ENCODE measurements around the gene MYRF. TPM values are rescaled to one million over a fixed set of nuclear protein-coding genes. Genes with fewer than 3 reads are reported as not detected.

The MYRF gene
- total RNA-seq, 2 experiments from 2014 or later = 0.97 to 1.6 TPM

DNA sequence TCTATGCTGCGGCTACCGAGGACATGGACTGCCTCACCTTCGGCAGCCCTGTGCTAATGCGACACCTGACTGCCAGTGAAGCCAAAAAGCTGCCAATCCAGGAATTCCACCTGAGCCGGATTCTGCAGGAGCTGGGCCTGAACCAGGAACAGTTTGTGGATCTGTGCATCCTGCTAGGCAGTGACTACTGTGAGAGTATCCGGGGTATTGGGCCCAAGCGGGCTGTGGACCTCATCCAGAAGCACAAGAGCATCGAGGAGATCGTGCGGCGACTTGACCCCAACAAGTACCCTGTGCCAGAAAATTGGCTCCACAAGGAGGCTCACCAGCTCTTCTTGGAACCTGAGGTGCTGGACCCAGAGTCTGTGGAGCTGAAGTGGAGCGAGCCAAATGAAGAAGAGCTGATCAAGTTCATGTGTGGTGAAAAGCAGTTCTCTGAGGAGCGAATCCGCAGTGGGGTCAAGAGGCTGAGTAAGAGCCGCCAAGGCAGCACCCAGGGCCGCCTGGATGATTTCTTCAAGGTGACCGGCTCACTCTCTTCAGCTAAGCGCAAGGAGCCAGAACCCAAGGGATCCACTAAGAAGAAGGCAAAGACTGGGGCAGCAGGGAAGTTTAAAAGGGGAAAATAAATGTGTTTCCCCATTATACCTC is 43.6 kb downstream of the MYRF start:
- peaks cover 63% of the 10 kb centered on the region for H3K36me3 Mint-ChIP-seq (ENCODE audit: low read depth)
- no peak overlapping the region for H3K4me3 Mint-ChIP-seq
- no peaks in the 10 kb centered on the region for H3K27me3 Mint-ChIP-seq
- ChIA-PET POLR2A (interaction anchor here (1.6 to 13.6 kb wide), 4 partner anchors 11 to 33 kb away, joined by 5 to 119 read pairs (median 14); partner anchors contain the start of gene FADS1), CTCF (interaction anchor here (0.9 to 4.7 kb wide), 17 partner anchors 9 to 462 kb away, joined by 3 to 49 read pairs (median 6); partner anchors contain the start of gene FADS1)
- no peaks in the 10 kb centered on the region for H3K9me3 Mint-ChIP-seq
- intact Hi-C loops (cut with micrococcal nuclease) = no loop called here
- H3K27ac Mint-ChIP-seq = no peak overlapping the region
- DNase-seq (no peak), ATAC-seq (no peak)
- peaks cover 43% of the 10 kb centered on the region for H3K4me1 Mint-ChIP-seq (ENCODE audit: low read depth)
- TF ChIP-seq, protein P1, sequence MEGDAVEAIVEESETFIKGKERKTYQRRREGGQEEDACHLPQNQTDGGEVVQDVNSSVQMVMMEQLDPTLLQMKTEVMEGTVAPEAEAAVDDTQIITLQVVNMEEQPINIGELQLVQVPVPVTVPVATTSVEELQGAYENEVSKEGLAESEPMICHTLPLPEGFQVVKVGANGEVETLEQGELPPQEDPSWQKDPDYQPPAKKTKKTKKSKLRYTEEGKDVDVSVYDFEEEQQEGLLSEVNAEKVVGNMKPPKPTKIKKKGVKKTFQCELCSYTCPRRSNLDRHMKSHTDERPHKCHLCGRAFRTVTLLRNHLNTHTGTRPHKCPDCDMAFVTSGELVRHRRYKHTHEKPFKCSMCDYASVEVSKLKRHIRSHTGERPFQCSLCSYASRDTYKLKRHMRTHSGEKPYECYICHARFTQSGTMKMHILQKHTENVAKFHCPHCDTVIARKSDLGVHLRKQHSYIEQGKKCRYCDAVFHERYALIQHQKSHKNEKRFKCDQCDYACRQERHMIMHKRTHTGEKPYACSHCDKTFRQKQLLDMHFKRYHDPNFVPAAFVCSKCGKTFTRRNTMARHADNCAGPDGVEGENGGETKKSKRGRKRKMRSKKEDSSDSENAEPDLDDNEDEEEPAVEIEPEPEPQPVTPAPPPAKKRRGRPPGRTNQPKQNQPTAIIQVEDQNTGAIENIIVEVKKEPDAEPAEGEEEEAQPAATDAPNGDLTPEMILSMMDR (IDR thresholded peaks at IDR 0.05) = no peak

DNA sequence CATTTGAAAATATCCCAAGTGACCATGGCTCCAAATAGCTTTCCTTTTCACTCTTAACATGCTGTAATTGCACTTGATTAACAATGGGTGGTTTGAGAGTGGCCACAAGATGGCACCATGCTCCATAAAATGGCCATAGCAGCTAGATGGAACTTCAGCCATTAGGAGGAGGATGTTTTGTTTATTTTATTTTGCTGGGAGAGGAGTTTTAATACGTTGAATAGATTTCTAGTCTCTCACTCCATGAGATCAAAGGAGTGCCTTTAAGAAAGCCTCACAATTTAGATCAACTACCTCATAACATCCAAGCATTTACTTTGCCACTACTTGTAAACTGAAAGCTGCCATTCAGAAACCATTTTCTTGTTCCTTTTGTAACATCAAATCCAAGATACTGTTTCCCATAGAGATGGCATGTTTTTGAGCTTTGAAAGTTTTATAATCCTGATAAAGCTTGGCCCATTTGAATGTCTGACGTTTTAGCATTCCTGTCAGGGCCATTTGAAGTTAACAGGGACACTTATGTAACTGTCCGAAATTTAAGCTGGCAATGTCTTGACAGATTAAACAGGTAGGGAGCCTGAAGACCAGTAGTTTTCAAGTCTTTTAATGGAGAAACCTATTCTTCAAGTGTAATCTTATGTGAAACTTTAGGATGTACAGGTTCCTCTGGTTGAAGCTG is 45.0 kb downstream of the MYRF start:
- Mint-ChIP-seq H3K9me3 (no peaks in the 10 kb centered on the region), H3K27ac (no peak overlapping the region), H3K36me3 (ENCODE audit: low read depth) (peaks cover 60% of the 10 kb centered on the region), H3K27me3 (no peaks in the 10 kb centered on the region), H3K4me3 (peak overlapping the region; percentile 9), H3K4me1 (ENCODE audit: low read depth) (peaks cover 37% of the 10 kb centered on the region)
- no peak for ATAC-seq
- TF ChIP-seq, protein P1 (IDR thresholded peaks at IDR 0.05) = peak; percentile 72
- DNase-seq = peak; percentile 88
- intact Hi-C loops (cut with micrococcal nuclease) = no loop called here
- ChIA-PET POLR2A (interaction anchor here (0.8 to 13.6 kb wide), 9 partner anchors 9 to 102 kb away, joined by 3 to 119 read pairs (median 5); partner anchors contain the start of gene FADS1), CTCF (interaction anchor here (0.6 to 4.7 kb wide), 46 partner anchors 9 to 463 kb away, joined by 3 to 49 read pairs (median 4); partner anchors contain the start of gene FADS1)

- Mint-ChIP-seq H3K4me1 (ENCODE audit: low read depth) (peaks cover 28% of the 10 kb centered on the region), H3K36me3 (ENCODE audit: low read depth) (peaks cover 61% of the 10 kb centered on the region), H3K9me3 (no peaks in the 10 kb centered on the region), H3K27ac (no peak overlapping the region), H3K4me3 (no peak overlapping the region), H3K27me3 (no peaks in the 10 kb centered on the region)
- TF ChIP-seq, protein P1 (IDR thresholded peaks at IDR 0.05) = no peak
- ChIA-PET POLR2A (interaction anchor here (0.8 to 13.6 kb wide), 2 partner anchors 13 to 14 kb away, joined by 3 to 119 read pairs; partner anchors contain the start of gene FADS1), CTCF (interaction anchor here (1.3 to 4.4 kb wide), 6 partner anchors 13 to 282 kb away, joined by 3 to 35 read pairs (median 4); partner anchors contain the start of gene FADS1)
- intact Hi-C loops (cut with micrococcal nuclease) = no loop called here
- ATAC-seq = no peak
- DNase-seq = no peak
These were observed 47.3 kb downstream of the MYRF start for GRCh38 chr11:61799665-61800284.

- TF ChIP-seq, protein P1 (IDR thresholded peaks at IDR 0.05) = no peak
- Mint-ChIP-seq H3K4me3 (no peak overlapping the region), H3K9me3 (no peaks in the 10 kb centered on the region), H3K4me1 (ENCODE audit: low read depth) (peaks cover 20% of the 10 kb centered on the region), H3K27me3 (no peaks in the 10 kb centered on the region), H3K27ac (no peak overlapping the region), H3K36me3 (ENCODE audit: low read depth) (peaks cover 53% of the 10 kb centered on the region)
- intact Hi-C loops (cut with micrococcal nuclease) = no loop called here
- CTCF ChIA-PET = interaction anchor here (1.1 to 2.4 kb wide), 5 partner anchors 14 to 307 kb away, joined by 3 to 5 read pairs (median 5); no protein-coding TSS in a partner anchor
- DNase-seq = no peak
- no peak for ATAC-seq
- POLR2A ChIA-PET = interaction anchor here (0.8 to 13.6 kb wide), 7 partner anchors 7 to 28 kb away, joined by 3 to 119 read pairs (median 5); partner anchors contain the start of genes FADS1, FADS2, FEN1 and TMEM258
These were observed 48.2 kb downstream of the MYRF start for GRCh38 chr11:61800331-61801281.
